Measurements from ENCODE around the gene CALML3.

GRCh38 chr10:5493691-5494090 lies 31.1 kb upstream of the CALML3 start:
- TF ChIP-seq CTCF (IDR thresholded peaks at IDR 0.05) (no peak), POLR2A (IDR thresholded peaks at IDR 0.05) (no peak)
